WTC11 (cell line): Measurements from ENCODE around the gene THAP3.

Source experiments
- AR ChIP-seq: fragments of 250-450 bp; sonication (Bioruptor Pico); IDR thresholded peaks from 2 replicates; pipeline ENCODE4 v1.9.0; 2021; ENCODE audit warnings: mild to moderate bottlenecking
- CTCF ChIP-seq: fragments of 200-600 bp; IDR thresholded peaks from 2 replicates; pipeline ENCODE4 v1.8.0; 2022; ENCODE audit warnings: antibody characterized with exemption
- FOXP1 ChIP-seq: sonication (generic); formaldehyde crosslinking; IDR thresholded peaks from 2 replicates; pipeline ENCODE4 v1.8.0; 2022; ENCODE audit warnings: missing genetic modification reagents, mild to moderate bottlenecking, moderate library complexity, borderline replicate concordance
- ZNF121 ChIP-seq: sonication (generic); formaldehyde crosslinking; IDR thresholded peaks from 2 replicates; pipeline ENCODE4 v1.8.0; 2023; ENCODE audit warnings: missing genetic modification reagents
- TF ChIP-seq, protein P1 (sequence below): sonication (generic); formaldehyde crosslinking; IDR thresholded peaks from 2 replicates; pipeline ENCODE4 v1.8.0; 2022; ENCODE audit warnings: mild to moderate bottlenecking, missing genetic modification reagents
- TF ChIP-seq, protein P2 (sequence below): sonication (generic); formaldehyde crosslinking; conservative IDR thresholded peaks from 2 replicates; pipeline ENCODE4 v1.8.1; 2023; ENCODE audit warnings: mild to moderate bottlenecking, low read depth, missing genetic modification reagents, moderate library complexity

GRCh38 chr1:6588893-6589520 lies 35.7 kb upstream of the THAP3 start:
- TF ChIP-seq FOXP1 (CRISPR knock-in tag), result no peak
- TF ChIP-seq, protein P1, sequence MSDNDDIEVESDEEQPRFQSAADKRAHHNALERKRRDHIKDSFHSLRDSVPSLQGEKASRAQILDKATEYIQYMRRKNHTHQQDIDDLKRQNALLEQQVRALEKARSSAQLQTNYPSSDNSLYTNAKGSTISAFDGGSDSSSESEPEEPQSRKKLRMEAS, result no peak
- no peak for TF ChIP-seq AR (CRISPR knock-in tag)
- TF ChIP-seq ZNF121 (CRISPR knock-in tag), result no peak
- no peak for TF ChIP-seq CTCF
- TF ChIP-seq, protein P2, sequence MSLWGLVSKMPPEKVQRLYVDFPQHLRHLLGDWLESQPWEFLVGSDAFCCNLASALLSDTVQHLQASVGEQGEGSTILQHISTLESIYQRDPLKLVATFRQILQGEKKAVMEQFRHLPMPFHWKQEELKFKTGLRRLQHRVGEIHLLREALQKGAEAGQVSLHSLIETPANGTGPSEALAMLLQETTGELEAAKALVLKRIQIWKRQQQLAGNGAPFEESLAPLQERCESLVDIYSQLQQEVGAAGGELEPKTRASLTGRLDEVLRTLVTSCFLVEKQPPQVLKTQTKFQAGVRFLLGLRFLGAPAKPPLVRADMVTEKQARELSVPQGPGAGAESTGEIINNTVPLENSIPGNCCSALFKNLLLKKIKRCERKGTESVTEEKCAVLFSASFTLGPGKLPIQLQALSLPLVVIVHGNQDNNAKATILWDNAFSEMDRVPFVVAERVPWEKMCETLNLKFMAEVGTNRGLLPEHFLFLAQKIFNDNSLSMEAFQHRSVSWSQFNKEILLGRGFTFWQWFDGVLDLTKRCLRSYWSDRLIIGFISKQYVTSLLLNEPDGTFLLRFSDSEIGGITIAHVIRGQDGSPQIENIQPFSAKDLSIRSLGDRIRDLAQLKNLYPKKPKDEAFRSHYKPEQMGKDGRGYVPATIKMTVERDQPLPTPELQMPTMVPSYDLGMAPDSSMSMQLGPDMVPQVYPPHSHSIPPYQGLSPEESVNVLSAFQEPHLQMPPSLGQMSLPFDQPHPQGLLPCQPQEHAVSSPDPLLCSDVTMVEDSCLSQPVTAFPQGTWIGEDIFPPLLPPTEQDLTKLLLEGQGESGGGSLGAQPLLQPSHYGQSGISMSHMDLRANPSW (CRISPR knock-in tag), result no peak
